ENCODE results near the gene SFXN5. TPM values are rescaled to one million over a fixed set of nuclear protein-coding genes. Genes with fewer than 3 reads are reported as not detected.

Gene SFXN5
- total and polyA plus RNA-seq, 2 of the 8 experiments (the other 6 are each of a cell fraction or from before 2014, with no cell fraction given), result 29.3 to 33.1 TPM

DNA sequence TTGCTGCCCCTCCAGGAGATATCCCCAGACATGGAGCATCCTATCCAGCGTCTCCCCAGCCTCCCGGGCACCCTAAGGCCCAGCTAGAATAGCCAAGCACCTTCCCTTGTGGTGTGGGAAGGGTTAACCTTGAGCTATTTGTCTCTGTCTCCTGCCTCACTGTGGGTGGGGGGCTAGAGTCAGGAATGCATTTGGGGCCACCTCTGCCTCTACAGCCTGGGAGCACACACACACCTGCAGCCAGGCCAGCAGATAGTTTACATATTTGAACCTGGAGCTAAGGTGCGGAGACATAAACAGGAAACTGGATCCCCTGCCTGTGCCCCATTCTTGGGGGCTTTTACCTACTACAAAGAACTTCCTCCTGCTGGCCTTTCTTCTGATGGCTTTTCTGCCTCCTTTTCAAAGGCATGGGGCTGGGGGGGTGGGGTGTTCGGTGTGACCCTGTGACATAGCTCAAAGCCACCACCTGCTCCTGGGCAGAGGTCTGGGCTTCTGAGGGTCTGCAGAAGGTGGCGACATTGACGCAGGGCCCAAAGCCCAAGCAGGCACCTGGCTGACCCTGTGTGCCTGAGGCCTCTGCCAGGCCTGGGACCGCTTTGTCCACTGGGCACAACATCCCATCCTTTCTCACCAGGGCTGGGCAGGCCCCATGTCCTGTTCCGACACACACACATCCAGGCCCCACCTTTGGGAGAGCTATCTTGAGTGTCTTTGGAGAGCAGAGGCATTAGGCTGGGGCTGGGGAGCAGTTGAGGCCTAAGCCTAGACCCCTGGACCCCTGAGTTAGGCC is 120.0 kb downstream of the SFXN5 start (continued):
- TF ChIP-seq RFX5 (IDR thresholded peaks at IDR 0.05; ENCODE audit: borderline replicate concordance, low read depth, low read length), result no peak
- TF ChIP-seq SP2 (IDR thresholded peaks at IDR 0.05; ENCODE audit: low read length), result no peak
- TF ChIP-seq KDM1A (IDR thresholded peaks at IDR 0.05; ENCODE audit: borderline replicate concordance, low read length), result no peak
- TF ChIP-seq CBX5 (IDR thresholded peaks at IDR 0.05; ENCODE audit: low read depth, low read length), result no peak
- TF ChIP-seq NANOG (IDR thresholded peaks at IDR 0.05; ENCODE audit: insufficient read depth, low read depth, low read length, poor library complexity, severe bottlenecking), result peak; percentile 44
- TF ChIP-seq EGR1 (IDR thresholded peaks at IDR 0.05; ENCODE audit: borderline replicate concordance, low read depth, low read length), result peak; percentile 61; the same call in 1 of the 2 replicates
- TF ChIP-seq SRF (IDR thresholded peaks at IDR 0.05; ENCODE audit: low read depth, low read length), result no peak
- TF ChIP-seq POLR2A (IDR thresholded peaks at IDR 0.05; ENCODE audit: control extremely low read depth in 1 of 2, low read depth in 2 of 2, low read length in 2 of 2), result peak in 1 of 2 experiments; percentile 55; a peak in 2 of 3 replicates
- TF ChIP-seq BRCA1 (IDR thresholded peaks at IDR 0.05; ENCODE audit: low read depth, low read length), result no peak
- TF ChIP-seq FOSL1 (IDR thresholded peaks at IDR 0.05; ENCODE audit: insufficient read depth, low read depth, low read length), result no peak
- no peak for TF ChIP-seq SP4 (IDR thresholded peaks at IDR 0.05; ENCODE audit: low read length)
- TF ChIP-seq POU5F1 (IDR thresholded peaks at IDR 0.05; ENCODE audit: low read depth, low read length), result no peak
- no peak for TF ChIP-seq TBP (IDR thresholded peaks at IDR 0.05; ENCODE audit: low read depth, low read length)
- TF ChIP-seq SIN3A (conservative IDR thresholded peaks at IDR 0.05 in 1 of 2, IDR thresholded peaks at IDR 0.05 in 1 of 2; ENCODE audit: low read depth in 1 of 2, low read length in 2 of 2), result no peak
- peak; percentile 61 for TF ChIP-seq TAF7 (optimal IDR thresholded peaks at IDR 0.05; ENCODE audit: borderline replicate concordance, low read depth, low read length)
- no peak for TF ChIP-seq KDM5A (IDR thresholded peaks at IDR 0.05; ENCODE audit: low read length)
- no peak for TF ChIP-seq RNF2 (IDR thresholded peaks at IDR 0.05; ENCODE audit: borderline replicate concordance, low read depth, low read length, missing control alignments, poor library complexity, severe bottlenecking)
- no peak for TF ChIP-seq CHD2 (IDR thresholded peaks at IDR 0.05; ENCODE audit: low read length)
- TF ChIP-seq CEBPB (IDR thresholded peaks at IDR 0.05; ENCODE audit: low read depth, low read length), result no peak
- no peak for TF ChIP-seq SIX5 (IDR thresholded peaks at IDR 0.05; ENCODE audit: low read depth, low read length)
- TF ChIP-seq EP300 (IDR thresholded peaks at IDR 0.05; ENCODE audit: borderline replicate concordance in 1 of 2, low read depth in 2 of 2, low read length in 2 of 2), result peak in 1 of 2 experiments; percentile 93; a peak in 1 of 3 replicates
- TF ChIP-seq CTBP2 (IDR thresholded peaks at IDR 0.05; ENCODE audit: borderline replicate concordance, insufficient read depth, insufficient read length, low read length), result peak; percentile 90
- TF ChIP-seq KDM4A (IDR thresholded peaks at IDR 0.05; ENCODE audit: low read depth, low read length, severe bottlenecking), result no peak
- TF ChIP-seq BACH1 (IDR thresholded peaks at IDR 0.05; ENCODE audit: low read length), result no peak
- peak; percentile 54; the same call in 1 of the 2 replicates for TF ChIP-seq POLR2AphosphoS5 (IDR thresholded peaks at IDR 0.05; ENCODE audit: low read depth, low read length)
